Measurements from ENCODE around the gene CDH4.

The CDH4 gene

DNA sequence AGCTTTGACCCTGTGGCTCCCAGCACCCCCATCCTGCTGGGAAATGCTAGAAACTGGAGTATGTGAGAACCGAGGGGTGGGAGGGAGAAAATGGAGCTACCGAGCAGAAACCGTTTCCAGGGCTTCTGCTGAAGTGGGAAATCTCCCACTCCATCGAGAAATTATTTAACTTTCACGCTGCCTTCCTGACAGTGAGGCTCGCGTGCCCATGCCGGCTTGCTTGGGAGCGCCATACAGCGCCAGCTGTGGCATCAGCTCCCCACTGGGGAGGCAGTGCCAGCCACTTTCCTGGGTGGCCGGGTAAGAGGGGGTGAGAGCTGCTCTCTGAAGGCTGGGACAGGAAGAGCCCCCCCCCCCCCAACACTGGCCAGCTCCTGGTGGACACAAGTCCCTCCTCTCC is 544.7 kb downstream of the CDH4 start:
- ChIA-PET CTCF (interaction anchor here (0.5 to 0.8 kb wide), 3 partner anchors 69 to 638 kb away, joined by 3 read pairs; no protein-coding TSS in a partner anchor), POLR2A (ENCODE audit: low non-redundant PET) (no interaction called here)
- TF ChIP-seq, protein P1, sequence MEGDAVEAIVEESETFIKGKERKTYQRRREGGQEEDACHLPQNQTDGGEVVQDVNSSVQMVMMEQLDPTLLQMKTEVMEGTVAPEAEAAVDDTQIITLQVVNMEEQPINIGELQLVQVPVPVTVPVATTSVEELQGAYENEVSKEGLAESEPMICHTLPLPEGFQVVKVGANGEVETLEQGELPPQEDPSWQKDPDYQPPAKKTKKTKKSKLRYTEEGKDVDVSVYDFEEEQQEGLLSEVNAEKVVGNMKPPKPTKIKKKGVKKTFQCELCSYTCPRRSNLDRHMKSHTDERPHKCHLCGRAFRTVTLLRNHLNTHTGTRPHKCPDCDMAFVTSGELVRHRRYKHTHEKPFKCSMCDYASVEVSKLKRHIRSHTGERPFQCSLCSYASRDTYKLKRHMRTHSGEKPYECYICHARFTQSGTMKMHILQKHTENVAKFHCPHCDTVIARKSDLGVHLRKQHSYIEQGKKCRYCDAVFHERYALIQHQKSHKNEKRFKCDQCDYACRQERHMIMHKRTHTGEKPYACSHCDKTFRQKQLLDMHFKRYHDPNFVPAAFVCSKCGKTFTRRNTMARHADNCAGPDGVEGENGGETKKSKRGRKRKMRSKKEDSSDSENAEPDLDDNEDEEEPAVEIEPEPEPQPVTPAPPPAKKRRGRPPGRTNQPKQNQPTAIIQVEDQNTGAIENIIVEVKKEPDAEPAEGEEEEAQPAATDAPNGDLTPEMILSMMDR (conservative IDR thresholded peaks at IDR 0.05; ENCODE audit: low read depth), result no peak
- DNase-seq (ENCODE audit: low spot score), result no peak
- no peak overlapping the region for H3K27ac ChIP-seq

GRCh38 chr20:61797200-61797599 is 545.1 kb downstream of the CDH4 start:
- TF ChIP-seq, protein P1 (conservative IDR thresholded peaks at IDR 0.05; ENCODE audit: low read depth), result no peak
- no peak for DNase-seq (ENCODE audit: low spot score)
- no peak overlapping the region for H3K27ac ChIP-seq
- CTCF ChIA-PET, result interaction anchor here (0.6 to 0.8 kb wide), 2 partner anchors 266 to 637 kb away, joined by 3 read pairs; no protein-coding TSS in a partner anchor
- POLR2A ChIA-PET (ENCODE audit: low non-redundant PET), result no interaction called here

DNA sequence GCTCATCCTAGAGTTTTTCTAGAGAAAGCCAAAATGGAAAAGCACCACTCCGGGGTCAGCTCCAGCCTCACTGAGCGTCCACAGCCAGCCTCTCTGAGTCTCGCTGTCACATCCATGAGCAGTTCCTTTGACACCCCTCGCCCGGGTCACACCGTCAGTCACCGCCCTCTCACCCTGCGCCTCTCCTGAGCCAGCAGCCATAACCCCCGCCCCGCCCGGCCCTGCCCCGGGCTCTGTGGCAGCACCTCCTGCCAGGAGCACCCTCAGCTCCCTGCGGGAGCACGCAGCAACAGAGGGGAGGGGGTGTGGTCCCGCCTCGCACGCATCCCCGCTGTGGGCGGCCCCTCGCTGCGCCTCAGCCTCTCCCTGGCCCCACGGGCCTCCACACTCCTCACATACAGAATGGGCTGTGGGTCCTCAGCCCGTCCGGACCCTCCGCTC is 545.9 kb downstream of the CDH4 start:
- no peak for DNase-seq (ENCODE audit: low spot score)
- TF ChIP-seq, protein P1 (conservative IDR thresholded peaks at IDR 0.05; ENCODE audit: low read depth), result no peak
- ChIA-PET POLR2A (ENCODE audit: low non-redundant PET) (no interaction called here), CTCF (no interaction called here)
- H3K27ac ChIP-seq, result no peak overlapping the region

- DNase-seq (ENCODE audit: low spot score), result no peak
- POLR2A ChIA-PET (ENCODE audit: low non-redundant PET), result no interaction called here
- H3K27ac ChIP-seq, result no peak overlapping the region
- CTCF ChIA-PET, result no interaction called here
- TF ChIP-seq, protein P1 (conservative IDR thresholded peaks at IDR 0.05; ENCODE audit: low read depth), result no peak
Measured at GRCh38 chr20:61798632-61799031, 546.6 kb downstream of the CDH4 start.

DNA sequence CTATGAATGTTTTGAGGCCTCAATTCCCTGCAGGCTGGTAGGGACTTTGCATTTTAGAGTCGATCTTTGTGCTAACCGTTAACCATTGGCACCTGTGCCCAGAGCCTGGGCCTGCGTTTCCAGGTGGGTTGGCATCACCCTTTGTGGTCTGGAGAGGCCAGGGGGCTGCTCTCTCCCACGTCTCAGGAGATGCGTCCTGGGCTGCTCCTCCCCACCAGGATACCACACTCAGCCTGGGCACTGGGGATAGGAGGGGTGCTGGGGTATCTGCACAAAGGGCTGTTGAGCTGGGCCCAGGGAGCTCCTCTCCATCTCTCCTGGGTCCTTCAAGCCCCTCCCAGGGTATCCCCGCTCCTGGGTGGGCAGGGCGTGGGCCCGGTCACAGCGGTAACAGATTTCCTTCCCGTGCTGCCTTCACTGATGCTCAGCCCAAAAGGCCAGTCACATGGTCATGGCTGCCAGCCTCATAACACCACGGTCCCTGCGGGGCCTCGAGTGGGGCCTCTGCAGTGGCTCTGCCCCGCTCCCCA is 547.4 kb downstream of the CDH4 start:
- no peak overlapping the region for H3K27ac ChIP-seq
- TF ChIP-seq, protein P1 (conservative IDR thresholded peaks at IDR 0.05; ENCODE audit: low read depth), result no peak
- DNase-seq (ENCODE audit: low spot score), result no peak
- CTCF ChIA-PET, result interaction anchor here (0.7 kb wide), 2 partner anchors 20 to 76 kb away, joined by 3 read pairs; no protein-coding TSS in a partner anchor
- POLR2A ChIA-PET (ENCODE audit: low non-redundant PET), result no interaction called here

GRCh38 chr20:61799928-61800327 is 547.9 kb downstream of the CDH4 start:
- TF ChIP-seq, protein P1 (conservative IDR thresholded peaks at IDR 0.05; ENCODE audit: low read depth), result no peak
- no peak overlapping the region for H3K27ac ChIP-seq
- CTCF ChIA-PET, result interaction anchor here (0.7 kb wide), 1 partner anchor 76 kb away, joined by 3 read pairs; no protein-coding TSS in a partner anchor
- no peak for DNase-seq (ENCODE audit: low spot score)
- POLR2A ChIA-PET (ENCODE audit: low non-redundant PET), result no interaction called here
